DND-41 (cell line): ENCODE measurements around the gene BMPER.

ENCODE experiments used
- ATAC-seq: fragments of 200-7000 bp; cut with Tn5 transposase; 3 replicates; pipeline ENCODE4 v1.9.1; 2021; ENCODE audit warnings: low read depth; ENCODE audit not compliant: insufficient read depth
- DNase-seq: peaks from one replicate; pipeline ENCODE4 v3.0.0-alpha.2; 2020
- H2AFZ ChIP-seq: 2 replicates; pipeline ENCODE4 v1.6.0; 2012; ENCODE audit warnings: low read depth, low read length
- H3K27ac ChIP-seq: 2 replicates; pipeline ENCODE4 v1.5.1; 2012; ENCODE audit warnings: low read length, inconsistent platforms
- H3K27me3 ChIP-seq: fragments of 200-600 bp; sonication (generic); 2 replicates; pipeline ENCODE4 v1.6.0; 2012; ENCODE audit warnings: low read length, mild to moderate bottlenecking, inconsistent platforms; ENCODE audit not compliant: insufficient read depth, poor library complexity
- H3K36me3 ChIP-seq: 2 replicates; pipeline ENCODE4 v1.5.1; 2012; ENCODE audit warnings: low read length, inconsistent platforms; ENCODE audit not compliant: insufficient read depth
- H3K4me1 ChIP-seq: 2 replicates; pipeline ENCODE4 v1.5.1; 2012; ENCODE audit warnings: mild to moderate bottlenecking, low read length; ENCODE audit not compliant: insufficient read depth
- H3K4me2 ChIP-seq: 2 replicates; pipeline ENCODE4 v1.6.0; 2012; ENCODE audit warnings: mild to moderate bottlenecking, moderate library complexity, low read length, inconsistent platforms; ENCODE audit not compliant: insufficient read depth
- H3K4me3 ChIP-seq, 2 experiments: fragments of 200-600 bp in 1 of 2; shearing (Covaris generic) in 1 of 2; 2 replicates each; pipeline ENCODE4 v1.5.1; 2012 to 2016; ENCODE audit warnings: inconsistent platforms in 2 of 2, low read length in 2 of 2, mild to moderate bottlenecking in 2 of 2, low read depth in 1 of 2, moderate library complexity in 1 of 2
- H3K79me2 ChIP-seq: 2 replicates; pipeline ENCODE4 v1.6.0; 2012; ENCODE audit warnings: low read length, inconsistent platforms; ENCODE audit not compliant: insufficient read depth
- H3K9ac ChIP-seq: 2 replicates; pipeline ENCODE4 v1.6.0; 2012; ENCODE audit warnings: low read depth, mild to moderate bottlenecking, inconsistent platforms, low read length, moderate library complexity
- H3K9me3 ChIP-seq: 2 replicates; pipeline ENCODE4 v1.5.1; 2012; ENCODE audit warnings: low read length, moderate library complexity, mild to moderate bottlenecking, inconsistent platforms; ENCODE audit not compliant: insufficient read depth, severe bottlenecking
- H4K20me1 ChIP-seq: 2 replicates; pipeline ENCODE4 v1.6.0; 2012; ENCODE audit warnings: low read length; ENCODE audit not compliant: insufficient read depth
- CTCF ChIP-seq: IDR thresholded peaks from 2 replicates; pipeline ENCODE4 v1.5.1; 2012; ENCODE audit warnings: borderline replicate concordance, low read length, moderate library complexity, mild to moderate bottlenecking; ENCODE audit not compliant: poor library complexity, severe bottlenecking; ENCODE audit errors: extremely low read depth
- EZH2 ChIP-seq: IDR thresholded peaks from 3 replicates; pipeline ENCODE4 v1.6.1; 2012; ENCODE audit warnings: borderline replicate concordance, low read depth, mild to moderate bottlenecking, moderate library complexity, low read length, inconsistent platforms; ENCODE audit not compliant: severe bottlenecking

The BMPER gene

GRCh38 chr7:33952824-33953223, 47.5 kb downstream of the BMPER start:
- no peak for ATAC-seq
- Histone ChIP-seq H4K20me1 (no peaks in the 10 kb centered on the region), H3K4me3 (no peak overlapping the region), H2AFZ (no peak overlapping the region), H3K9ac (no peak overlapping the region), H3K9me3 (no peaks in the 10 kb centered on the region), H3K4me2 (no peak overlapping the region), H3K79me2 (no peaks in the 10 kb centered on the region), H3K27me3 (no peaks in the 10 kb centered on the region), H3K36me3 (no peaks in the 10 kb centered on the region), H3K27ac (no peak overlapping the region), H3K4me1 (no peaks in the 10 kb centered on the region)
- TF ChIP-seq EZH2 (no peak), CTCF (no peak)
- no peak for DNase-seq

- ATAC-seq (no peak), DNase-seq (no peak)
- Histone ChIP-seq H3K9me3 (no peaks in the 10 kb centered on the region), H4K20me1 (no peaks in the 10 kb centered on the region), H3K4me1 (no peaks in the 10 kb centered on the region), H3K4me2 (no peak overlapping the region), H3K27ac (no peak overlapping the region), H3K36me3 (no peaks in the 10 kb centered on the region), H3K9ac (no peak overlapping the region), H3K4me3 (no peak overlapping the region), H3K27me3 (no peaks in the 10 kb centered on the region), H2AFZ (no peak overlapping the region), H3K79me2 (no peaks in the 10 kb centered on the region)
- TF ChIP-seq EZH2 (no peak), CTCF (no peak)
Measured at GRCh38 chr7:33958104-33958503, 52.8 kb downstream of the BMPER start.

- DNase-seq, result no peak
Measured at GRCh38 chr7:33959676-33960075, 54.3 kb downstream of the BMPER start.

More at GRCh38 chr7:33959676-33960075, 54.3 kb downstream of the BMPER start:
- Histone ChIP-seq H3K4me2 (no peak overlapping the region), H3K4me3 (no peak overlapping the region), H3K36me3 (no peaks in the 10 kb centered on the region), H3K79me2 (no peaks in the 10 kb centered on the region), H3K9ac (no peak overlapping the region), H3K27ac (no peak overlapping the region), H4K20me1 (no peaks in the 10 kb centered on the region), H2AFZ (no peak overlapping the region), H3K9me3 (no peaks in the 10 kb centered on the region), H3K27me3 (no peaks in the 10 kb centered on the region), H3K4me1 (no peaks in the 10 kb centered on the region)
- TF ChIP-seq EZH2 (no peak), CTCF (no peak)
- ATAC-seq, result no peak
